ENCODE measurements around the gene NPC1L1. TPM values are rescaled to one million over a fixed set of nuclear protein-coding genes. Genes with fewer than 3 reads are reported as not detected.
A peak's percentile ranks its signal among the peaks of the same experiment; 100 is the strongest.

NPC1L1 gene
- total RNA-seq, 4 donors from 2014 or later, result 0.08 to 0.19 TPM; not detected in 2

DNA sequence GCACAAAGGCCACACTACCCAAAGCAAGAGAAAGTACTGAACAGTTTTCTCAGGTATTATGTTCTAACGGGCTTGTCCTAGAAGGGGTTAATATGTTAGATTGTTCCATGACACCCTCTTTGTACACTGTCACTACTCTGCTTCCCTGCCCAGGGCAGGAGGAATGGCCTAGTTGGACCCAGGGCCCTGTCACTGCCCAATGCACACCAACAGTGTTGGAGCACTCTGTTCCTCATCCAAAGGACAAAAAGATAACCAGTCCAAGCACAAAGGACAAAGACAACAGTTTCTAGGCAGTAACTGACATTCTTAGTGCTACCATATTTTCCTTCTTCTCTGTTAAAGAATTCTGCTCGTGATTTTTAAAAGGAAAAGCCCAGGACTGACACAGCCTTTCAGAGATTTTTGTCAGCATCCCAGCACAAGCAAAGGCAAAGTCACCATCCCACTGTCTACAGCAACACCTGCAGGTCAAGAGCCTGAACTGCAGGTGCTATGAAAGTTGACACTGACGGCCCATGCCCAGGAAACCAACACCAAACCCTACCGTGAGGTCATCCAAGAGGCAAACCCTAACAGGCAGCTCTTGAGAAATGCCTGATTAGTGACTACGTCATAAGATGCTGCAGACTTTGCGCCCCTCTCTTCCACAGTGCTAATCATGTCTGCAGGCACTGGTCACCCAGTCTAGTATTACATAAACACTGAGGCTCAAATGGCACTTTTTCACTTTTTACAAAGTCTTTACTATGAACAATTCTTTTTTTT, 63.9 kb downstream of the NPC1L1 start:
- intact Hi-C loops (cut with DNase I), result loop anchor here (10.0 kb wide), 1 partner anchor 232 kb away; no protein-coding TSS in a partner anchor
- Histone ChIP-seq H3K36me3 (peaks cover 4 to 88% (median 18%) of the 10 kb centered on the region in 3 donors), H3K27ac (no peak overlapping the region), H3K4me1 (peaks cover 0 to 21% (median 0%) of the 10 kb centered on the region in 3 donors), H3K4me3 (no peak overlapping the region), H3K9me3 (no peaks in the 10 kb centered on the region), H3K27me3 (no peaks in the 10 kb centered on the region)
- 22 to 47% methylated on average over 4 to 5 of the region's 6 CpGs for WGBS, 2 donors
- TF ChIP-seq, protein P1, sequence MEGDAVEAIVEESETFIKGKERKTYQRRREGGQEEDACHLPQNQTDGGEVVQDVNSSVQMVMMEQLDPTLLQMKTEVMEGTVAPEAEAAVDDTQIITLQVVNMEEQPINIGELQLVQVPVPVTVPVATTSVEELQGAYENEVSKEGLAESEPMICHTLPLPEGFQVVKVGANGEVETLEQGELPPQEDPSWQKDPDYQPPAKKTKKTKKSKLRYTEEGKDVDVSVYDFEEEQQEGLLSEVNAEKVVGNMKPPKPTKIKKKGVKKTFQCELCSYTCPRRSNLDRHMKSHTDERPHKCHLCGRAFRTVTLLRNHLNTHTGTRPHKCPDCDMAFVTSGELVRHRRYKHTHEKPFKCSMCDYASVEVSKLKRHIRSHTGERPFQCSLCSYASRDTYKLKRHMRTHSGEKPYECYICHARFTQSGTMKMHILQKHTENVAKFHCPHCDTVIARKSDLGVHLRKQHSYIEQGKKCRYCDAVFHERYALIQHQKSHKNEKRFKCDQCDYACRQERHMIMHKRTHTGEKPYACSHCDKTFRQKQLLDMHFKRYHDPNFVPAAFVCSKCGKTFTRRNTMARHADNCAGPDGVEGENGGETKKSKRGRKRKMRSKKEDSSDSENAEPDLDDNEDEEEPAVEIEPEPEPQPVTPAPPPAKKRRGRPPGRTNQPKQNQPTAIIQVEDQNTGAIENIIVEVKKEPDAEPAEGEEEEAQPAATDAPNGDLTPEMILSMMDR (IDR thresholded peaks at IDR 0.05), result peak; percentile 86 to 95 (median 89)
- no peak for TF ChIP-seq POLR2A (IDR thresholded peaks at IDR 0.05)
- no peak for DNase-seq

DNA sequence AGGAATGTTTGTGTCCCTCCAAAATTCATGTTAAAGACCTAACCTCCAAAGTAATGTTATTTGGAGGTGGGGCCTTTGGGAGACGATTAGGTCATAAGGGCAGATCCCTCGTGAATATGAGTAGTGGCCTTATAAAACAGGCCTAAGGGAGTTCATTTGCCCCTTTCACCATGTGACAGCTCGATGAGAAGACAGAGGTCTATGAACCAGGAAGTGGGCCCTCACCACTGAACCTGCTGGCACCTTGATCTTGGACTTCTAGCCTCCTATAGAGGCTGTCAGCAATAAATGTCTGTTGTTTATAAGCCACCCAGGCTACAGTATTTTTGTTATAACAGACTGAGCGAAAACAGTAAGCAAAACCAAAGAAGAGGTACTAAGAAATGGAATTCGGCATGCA, 64.8 kb downstream of the NPC1L1 start:
- intact Hi-C loops (cut with DNase I), result loop anchor here (10.0 kb wide), 1 partner anchor 232 kb away; no protein-coding TSS in a partner anchor
- Histone ChIP-seq H3K9me3 (no peaks in the 10 kb centered on the region), H3K36me3 (peaks cover 0 to 88% (median 18%) of the 10 kb centered on the region in 3 donors), H3K4me3 (no peak overlapping the region), H3K27ac (no peak overlapping the region), H3K27me3 (no peaks in the 10 kb centered on the region), H3K4me1 (peaks cover 0 to 21% (median 0%) of the 10 kb centered on the region in 3 donors)
- no peak for DNase-seq
- TF ChIP-seq, protein P1 (IDR thresholded peaks at IDR 0.05), result no peak
- no peak for TF ChIP-seq POLR2A (IDR thresholded peaks at IDR 0.05)
- WGBS, 2 donors, result 78 to 84% methylated on average over 5 of the region's 5 CpGs

DNA sequence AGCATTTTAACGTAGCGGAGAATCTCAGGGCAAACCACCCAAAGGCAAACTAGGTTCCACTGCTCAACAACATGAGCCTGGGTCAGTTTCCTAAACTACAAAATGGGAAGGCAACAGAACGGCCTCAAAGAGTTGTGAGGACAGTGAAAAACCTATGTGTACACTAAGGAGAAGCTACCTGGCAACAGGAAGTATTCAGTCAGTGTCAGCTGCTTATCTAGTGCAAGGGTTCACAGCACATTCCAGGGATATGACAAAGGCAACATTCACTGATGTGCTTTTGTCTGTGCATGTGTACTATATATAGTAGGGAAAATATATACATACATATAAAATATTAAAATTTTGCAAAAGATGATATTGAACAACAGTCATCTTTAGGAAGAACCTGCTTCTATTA, 67.8 kb downstream of the NPC1L1 start:
- Histone ChIP-seq H3K4me1 (peaks cover 4 to 38% (median 7%) of the 10 kb centered on the region in 3 donors), H3K36me3 (peaks cover 0 to 77% (median 4%) of the 10 kb centered on the region in 3 donors), H3K27me3 (no peaks in the 10 kb centered on the region), H3K4me3 (no peak overlapping the region), H3K27ac (no peak overlapping the region), H3K9me3 (no peaks in the 10 kb centered on the region)
- 74 to 94% methylated on average over 3 of the region's 3 CpGs for WGBS, 2 donors
- TF ChIP-seq POLR2A (IDR thresholded peaks at IDR 0.05), result no peak
- TF ChIP-seq, protein P1 (IDR thresholded peaks at IDR 0.05), result no peak
- intact Hi-C loops (cut with DNase I), result loop anchor here (10.0 kb wide), 1 partner anchor 228 kb away; no protein-coding TSS in a partner anchor
- no peak for DNase-seq

DNA sequence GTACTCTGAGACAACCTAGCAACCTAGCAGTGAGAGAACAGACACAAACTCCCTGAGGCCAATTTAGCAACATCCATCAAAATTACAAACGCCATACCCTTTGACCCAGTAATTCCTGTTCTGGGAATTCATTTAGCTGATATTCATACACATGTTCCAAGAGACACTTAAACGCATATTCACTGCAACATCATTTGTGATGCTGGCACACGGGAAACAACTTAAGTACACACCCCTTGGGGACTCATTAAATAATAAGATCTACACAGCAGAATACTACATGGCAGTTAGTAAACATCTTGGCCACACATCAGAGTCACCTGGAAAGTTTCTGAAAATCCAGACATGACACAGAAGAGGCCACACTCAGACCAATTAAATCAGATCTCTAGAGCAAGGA, 68.3 kb downstream of the NPC1L1 start:
- H3K36me3 ChIP-seq, result peaks cover 0 to 77% (median 3%) of the 10 kb centered on the region in 3 donors
- no peak overlapping the region for H3K27ac ChIP-seq
- WGBS, 2 donors, result 25 to 37% methylated on average over 3 of the region's 3 CpGs
- intact Hi-C loops (cut with DNase I), result loop anchor here (10.0 kb wide), 1 partner anchor 228 kb away; no protein-coding TSS in a partner anchor
- H3K27me3 ChIP-seq, result no peaks in the 10 kb centered on the region
- no peak overlapping the region for H3K4me3 ChIP-seq
- TF ChIP-seq, protein P1 (IDR thresholded peaks at IDR 0.05), result no peak
- TF ChIP-seq POLR2A (IDR thresholded peaks at IDR 0.05), result no peak
- no peak for DNase-seq
- no peaks in the 10 kb centered on the region for H3K9me3 ChIP-seq
- H3K4me1 ChIP-seq, result peaks cover 4 to 38% (median 7%) of the 10 kb centered on the region in 3 donors

DNA sequence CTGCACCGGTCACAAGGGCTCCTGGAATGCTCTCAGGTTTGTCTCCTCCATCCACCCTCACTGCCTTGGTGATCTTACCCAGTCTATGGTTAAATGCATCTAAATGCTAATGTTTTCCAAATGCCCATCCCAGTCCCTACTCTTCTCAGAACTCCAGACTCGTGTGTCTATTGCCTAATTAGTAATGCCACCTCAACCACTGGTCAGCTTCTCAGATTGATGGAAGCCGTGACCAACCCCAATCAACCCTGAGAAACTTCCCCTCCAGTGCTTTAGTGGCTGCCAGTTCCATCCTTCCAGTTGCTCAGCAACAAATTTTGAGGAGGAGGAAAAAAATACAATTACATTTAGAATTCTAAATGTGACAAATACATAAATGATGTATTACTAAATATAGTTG, 69.3 kb downstream of the NPC1L1 start:
- H3K36me3 ChIP-seq, result peaks cover 0 to 80% (median 6%) of the 10 kb centered on the region in 3 donors
- no peak for DNase-seq
- no peak for TF ChIP-seq POLR2A (IDR thresholded peaks at IDR 0.05)
- TF ChIP-seq, protein P1 (IDR thresholded peaks at IDR 0.05), result no peak
- H3K9me3 ChIP-seq, result no peaks in the 10 kb centered on the region
- H3K27me3 ChIP-seq, result no peaks in the 10 kb centered on the region
- H3K4me3 ChIP-seq, result no peak overlapping the region
- WGBS, 2 donors, result 82 to 83% methylated on average over 3 of the region's 3 CpGs
- intact Hi-C loops (cut with DNase I), result loop anchor here (10.0 kb wide), 1 partner anchor 227 kb away; no protein-coding TSS in a partner anchor
- H3K27ac ChIP-seq, result no peak overlapping the region
- peaks cover 4 to 30% (median 7%) of the 10 kb centered on the region in 3 donors for H3K4me1 ChIP-seq

All from esophagus squamous epithelium (tissue), 5 donors.